Right atrium auricular region (tissue), 2 donors: ENCODE measurements around the gene CREBZF. TPM values are rescaled to one million over a fixed set of nuclear protein-coding genes. Genes with fewer than 3 reads are reported as not detected.

Experiments
- DNase-seq: peaks from one replicate; pipeline ENCODE4 v3.0.0-alpha.2; 2019; ENCODE audit warnings: low spot score
- H3K27ac ChIP-seq, 2 donors: fragments of 200-600 bp; sonication (generic); 1 replicate in 1 of 2; 2 replicates in 1 of 2; pipeline ENCODE4 v1.5.1; 2016 to 2019
- H3K27me3 ChIP-seq, 2 donors: fragments of 200-600 bp; sonication (generic); one replicate each; pipeline versions ENCODE4 v1.5.1 to v1.6.0; 2017 to 2019
- H3K36me3 ChIP-seq: fragments of 200-600 bp; sonication (generic); one replicate; pipeline ENCODE4 v1.5.1; 2016
- H3K4me1 ChIP-seq, 2 donors: fragments of 200-600 bp; sonication (generic); one replicate each; pipeline versions ENCODE4 v1.5.1 to v1.6.0; 2017 to 2019
- H3K4me3 ChIP-seq, 2 donors: fragments of 200-600 bp; sonication (generic); 1 replicate in 1 of 2; 2 replicates in 1 of 2; pipeline ENCODE4 v1.5.1; 2017 to 2019; ENCODE audit warnings: mild to moderate bottlenecking in 1 of 2, moderate library complexity in 1 of 2
- H3K9me3 ChIP-seq, 2 donors: fragments of 200-600 bp; sonication (generic); one replicate each; pipeline ENCODE4 v1.5.1; 2019
- total RNA-seq, 2 donors: library from RNA; depleted of rRNA; stranded (reverse); fragments of >200 nt; gene quantifications; one replicate each; pipeline ENCODE4 v1.1.0, GENCODE V29; 2016
- TF ChIP-seq, protein P1 (sequence below), 2 donors: fragments of 200-600 bp; sonication (generic); IDR thresholded peaks; one replicate each; pipeline ENCODE4 v1.5.1; 2019; ENCODE audit warnings: antibody characterized with exemption in 2 of 2

The CREBZF gene
- total RNA-seq, 2 donors from 2014 or later, result 11.6 to 13.6 TPM

DNA sequence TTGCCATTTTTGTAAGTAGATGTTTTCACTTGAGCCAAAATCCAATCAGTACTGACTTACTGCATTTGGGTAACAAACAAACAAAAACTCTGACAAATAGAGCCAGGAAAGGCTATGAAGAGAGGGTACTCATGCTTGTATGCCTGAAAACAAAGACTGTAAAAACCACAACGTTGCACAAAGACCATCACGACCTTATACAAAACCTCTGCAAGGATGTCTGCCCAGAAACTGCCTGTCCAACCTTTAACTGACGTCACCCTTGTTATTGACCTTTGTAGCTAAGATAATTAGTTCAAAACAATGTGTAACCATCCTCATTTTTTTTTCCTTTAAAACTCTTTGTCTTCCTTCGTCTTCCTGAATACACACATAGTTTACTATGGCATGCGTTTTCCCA, 804 bp upstream of the CREBZF start:
- DNase-seq, result no peak
- H3K4me1 ChIP-seq, result peaks cover 0 to 35% of the 10 kb centered on the region in 2 donors
- TF ChIP-seq, protein P1, sequence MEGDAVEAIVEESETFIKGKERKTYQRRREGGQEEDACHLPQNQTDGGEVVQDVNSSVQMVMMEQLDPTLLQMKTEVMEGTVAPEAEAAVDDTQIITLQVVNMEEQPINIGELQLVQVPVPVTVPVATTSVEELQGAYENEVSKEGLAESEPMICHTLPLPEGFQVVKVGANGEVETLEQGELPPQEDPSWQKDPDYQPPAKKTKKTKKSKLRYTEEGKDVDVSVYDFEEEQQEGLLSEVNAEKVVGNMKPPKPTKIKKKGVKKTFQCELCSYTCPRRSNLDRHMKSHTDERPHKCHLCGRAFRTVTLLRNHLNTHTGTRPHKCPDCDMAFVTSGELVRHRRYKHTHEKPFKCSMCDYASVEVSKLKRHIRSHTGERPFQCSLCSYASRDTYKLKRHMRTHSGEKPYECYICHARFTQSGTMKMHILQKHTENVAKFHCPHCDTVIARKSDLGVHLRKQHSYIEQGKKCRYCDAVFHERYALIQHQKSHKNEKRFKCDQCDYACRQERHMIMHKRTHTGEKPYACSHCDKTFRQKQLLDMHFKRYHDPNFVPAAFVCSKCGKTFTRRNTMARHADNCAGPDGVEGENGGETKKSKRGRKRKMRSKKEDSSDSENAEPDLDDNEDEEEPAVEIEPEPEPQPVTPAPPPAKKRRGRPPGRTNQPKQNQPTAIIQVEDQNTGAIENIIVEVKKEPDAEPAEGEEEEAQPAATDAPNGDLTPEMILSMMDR (IDR thresholded peaks at IDR 0.05), result no peak
- no peaks in the 10 kb centered on the region for H3K9me3 ChIP-seq
- no peaks in the 10 kb centered on the region for H3K36me3 ChIP-seq
- H3K27ac ChIP-seq, result peak overlapping the region; percentile 97 to 98
- no peak overlapping the region for H3K4me3 ChIP-seq
- H3K27me3 ChIP-seq, result no peaks in the 10 kb centered on the region

DNA sequence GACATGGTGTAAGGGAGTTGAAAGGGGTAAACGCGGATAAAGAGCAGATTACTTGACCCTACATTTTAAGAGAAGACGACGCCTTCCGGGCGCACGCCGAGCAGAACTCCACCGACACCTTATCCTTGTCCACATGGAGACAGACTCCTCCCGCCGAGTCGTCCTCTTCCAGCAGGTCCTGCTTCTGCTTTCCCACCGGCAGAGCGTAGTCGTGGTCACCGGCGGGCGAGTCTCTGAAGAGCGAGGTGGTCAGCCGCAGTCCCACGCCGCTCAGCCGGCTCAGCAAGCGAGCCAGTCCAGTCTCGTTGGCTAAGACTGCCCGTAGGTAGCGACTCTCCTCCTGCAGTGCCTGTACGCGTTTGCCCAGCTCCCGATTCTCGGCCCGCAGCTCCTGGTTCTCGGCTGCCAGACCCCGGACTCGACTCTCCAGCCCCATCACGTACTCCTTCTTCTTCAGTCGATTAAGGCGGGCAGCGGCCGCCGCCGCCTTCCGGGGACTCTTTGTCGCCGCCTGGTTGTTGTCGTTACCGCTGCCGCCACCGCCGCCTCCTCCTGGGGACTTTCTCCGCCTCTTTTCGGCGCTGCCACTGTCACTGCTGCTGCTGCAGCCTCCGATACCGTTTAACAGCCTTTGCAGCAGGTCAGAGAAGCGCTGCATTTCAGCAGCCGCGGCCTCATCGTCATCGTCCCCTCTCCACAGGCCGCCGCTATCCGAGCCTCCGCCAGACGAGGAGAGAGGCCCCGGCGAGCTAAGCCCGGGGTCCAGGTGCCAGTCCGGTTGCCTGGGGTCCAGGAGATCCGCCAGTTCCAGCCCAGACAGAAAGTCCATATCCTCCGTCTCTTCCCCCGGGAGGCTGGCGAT, 945 bp downstream of the CREBZF start:
- Histone ChIP-seq H3K4me1 (peaks cover 0 to 52% of the 10 kb centered on the region in 2 donors), H3K27me3 (no peaks in the 10 kb centered on the region), H3K4me3 (peak overlapping the region; percentile 80 to 88), H3K9me3 (no peaks in the 10 kb centered on the region), H3K27ac (peak overlapping the region; percentile 97 to 98), H3K36me3 (peaks cover 13% of the 10 kb centered on the region)
- TF ChIP-seq, protein P1 (IDR thresholded peaks at IDR 0.05), result peak; percentile 39 to 82
- DNase-seq, result peak; percentile 84

DNA sequence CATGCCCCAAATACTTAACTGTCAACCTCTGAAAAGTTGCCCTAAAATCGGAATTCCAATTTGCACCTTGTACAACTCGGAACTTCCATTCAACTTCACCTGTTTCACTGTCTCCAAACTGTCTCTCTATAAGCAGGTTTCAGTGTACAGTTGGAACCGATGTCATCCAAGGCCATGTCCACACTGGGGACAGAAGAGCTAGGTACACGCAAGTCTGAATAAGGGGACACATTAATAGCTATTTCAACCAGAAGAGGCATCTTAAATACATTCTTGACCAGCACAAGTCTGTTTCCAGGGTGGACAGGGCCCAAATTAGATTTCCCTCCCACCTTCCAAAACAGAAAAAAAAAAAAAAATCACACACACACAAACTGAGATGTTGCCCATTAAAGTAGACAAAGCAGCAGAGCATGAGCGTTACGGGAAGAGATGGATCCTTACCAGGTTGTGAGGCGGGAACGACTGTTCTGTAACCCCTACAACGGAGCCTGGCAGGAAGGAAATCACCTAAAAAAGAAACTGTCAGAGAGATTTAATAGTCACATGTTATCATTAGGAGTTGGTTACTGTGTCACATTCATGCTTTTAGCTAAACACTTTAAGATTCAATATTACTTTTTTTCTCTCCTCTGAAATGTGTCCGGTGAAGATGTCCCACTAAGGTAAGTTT, 1.7 kb downstream of the CREBZF start:
- Histone ChIP-seq H3K36me3 (peaks cover 20% of the 10 kb centered on the region), H3K27me3 (no peaks in the 10 kb centered on the region), H3K9me3 (no peaks in the 10 kb centered on the region), H3K4me1 (peaks cover 0 to 60% of the 10 kb centered on the region in 2 donors), H3K4me3 (peak overlapping the region; percentile 80 to 88), H3K27ac (peak overlapping the region; percentile 97 to 98)
- DNase-seq, result no peak
- TF ChIP-seq, protein P1 (IDR thresholded peaks at IDR 0.05), result no peak

DNA sequence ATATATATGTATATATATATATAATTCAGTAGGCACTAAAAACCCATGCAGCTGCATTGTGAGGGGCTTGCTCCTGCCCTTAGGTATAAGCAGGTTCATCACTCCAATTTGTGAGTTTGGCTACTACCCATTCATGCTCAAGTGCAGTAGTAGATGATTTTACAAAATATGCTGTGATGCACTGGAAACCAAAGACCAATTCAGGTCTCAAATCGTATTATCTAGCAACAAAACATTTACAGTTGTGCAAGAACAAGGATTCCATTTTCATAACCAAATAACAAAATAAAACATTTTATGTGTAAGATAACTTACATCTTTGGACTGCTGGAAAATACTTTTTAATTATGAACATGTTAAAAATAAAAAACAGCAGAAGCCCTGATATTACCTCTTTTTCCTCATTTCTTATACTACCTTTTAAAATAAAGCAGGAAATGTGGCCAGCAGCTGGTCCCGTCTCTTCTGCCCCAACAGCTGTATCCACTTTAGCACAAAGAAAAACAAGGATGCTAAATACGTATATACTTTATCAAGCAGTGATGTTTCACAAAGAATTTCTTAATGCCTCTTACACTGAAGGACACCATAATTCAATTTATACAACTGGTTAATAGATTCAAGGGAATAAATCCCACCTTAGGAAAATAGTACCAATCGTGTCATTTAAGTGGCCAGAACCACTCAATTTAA, 2.8 kb downstream of the CREBZF start:
- Histone ChIP-seq H3K36me3 (peaks cover 30% of the 10 kb centered on the region), H3K4me1 (peaks cover 0 to 68% of the 10 kb centered on the region in 2 donors)

DNA sequence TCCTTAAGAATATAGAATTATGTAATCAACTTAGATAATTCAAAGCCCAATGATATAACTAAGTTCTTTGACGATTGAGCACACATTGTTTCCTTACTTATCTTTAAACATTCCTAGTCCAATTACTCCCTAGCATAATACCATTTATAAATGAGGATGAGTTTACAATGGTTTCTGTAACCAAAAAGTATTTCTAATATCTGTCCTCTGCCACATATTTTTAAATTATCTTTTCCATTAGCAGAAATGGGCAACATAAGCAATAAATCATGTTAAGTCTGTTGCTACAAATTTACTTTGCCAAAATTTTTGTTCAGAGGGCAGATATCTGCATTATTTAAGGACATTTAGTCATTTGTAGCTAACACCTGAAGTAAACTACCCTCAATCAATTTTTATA, 6.7 kb downstream of the CREBZF start:
- Histone ChIP-seq H3K27me3 (no peaks in the 10 kb centered on the region), H3K36me3 (peaks cover 49% of the 10 kb centered on the region), H3K27ac (peak overlapping the region in 1 of 2 donors; percentile 1), H3K9me3 (no peaks in the 10 kb centered on the region), H3K4me3 (no peak overlapping the region), H3K4me1 (peaks cover 0 to 58% of the 10 kb centered on the region in 2 donors)
- no peak for DNase-seq
- TF ChIP-seq, protein P1 (IDR thresholded peaks at IDR 0.05), result no peak

More for the DNA sequence above, 2.8 kb downstream of the CREBZF start:
- no peak for DNase-seq
- Histone ChIP-seq H3K4me3 (peak overlapping the region; percentile 80 to 88), H3K27ac (no peak overlapping the region), H3K9me3 (no peaks in the 10 kb centered on the region), H3K27me3 (no peaks in the 10 kb centered on the region)
- TF ChIP-seq, protein P1 (IDR thresholded peaks at IDR 0.05), result no peak
